Ishikawa (cell line): ENCODE results near the gene TM7SF2.

Experiments used
- CEBPB ChIP-seq: IDR thresholded peaks from 2 replicates; pipeline ENCODE4 v1.6.1; 2012
- CREB1 ChIP-seq: IDR thresholded peaks from 2 replicates; pipeline ENCODE4 v1.6.1; 2012; ENCODE audit warnings: low read depth
- EP300 ChIP-seq: IDR thresholded peaks from 2 replicates; pipeline ENCODE4 v1.6.1; 2012; ENCODE audit warnings: borderline replicate concordance
- FOXM1 ChIP-seq: IDR thresholded peaks from 2 replicates; pipeline ENCODE4 v1.6.1; 2012; ENCODE audit warnings: low read depth, borderline replicate concordance
- NFIC ChIP-seq: IDR thresholded peaks from 2 replicates; pipeline ENCODE4 v1.6.1; 2012
- TAF1 ChIP-seq: IDR thresholded peaks from 2 replicates; pipeline ENCODE4 v1.6.1; 2012; ENCODE audit warnings: low read depth, mild to moderate bottlenecking
- TCF12 ChIP-seq: IDR thresholded peaks from 2 replicates; pipeline ENCODE4 v1.6.1; 2012; ENCODE audit warnings: low read depth
- TEAD4 ChIP-seq: IDR thresholded peaks from 2 replicates; pipeline ENCODE4 v1.6.1; 2012
- ZBTB7A ChIP-seq: IDR thresholded peaks from 2 replicates; pipeline ENCODE4 v1.6.1; 2012; ENCODE audit warnings: low read depth
- TF ChIP-seq, protein P1 (sequence below): IDR thresholded peaks from 2 replicates; pipeline ENCODE4 v1.6.1; 2012
- TF ChIP-seq, protein P2 (sequence below): IDR thresholded peaks from 2 replicates; pipeline ENCODE4 v1.6.1; 2012; ENCODE audit warnings: low read depth, mild to moderate bottlenecking
- TF ChIP-seq, protein P3 (sequence below): IDR thresholded peaks from 2 replicates; pipeline ENCODE4 v1.6.1; 2012

DNA sequence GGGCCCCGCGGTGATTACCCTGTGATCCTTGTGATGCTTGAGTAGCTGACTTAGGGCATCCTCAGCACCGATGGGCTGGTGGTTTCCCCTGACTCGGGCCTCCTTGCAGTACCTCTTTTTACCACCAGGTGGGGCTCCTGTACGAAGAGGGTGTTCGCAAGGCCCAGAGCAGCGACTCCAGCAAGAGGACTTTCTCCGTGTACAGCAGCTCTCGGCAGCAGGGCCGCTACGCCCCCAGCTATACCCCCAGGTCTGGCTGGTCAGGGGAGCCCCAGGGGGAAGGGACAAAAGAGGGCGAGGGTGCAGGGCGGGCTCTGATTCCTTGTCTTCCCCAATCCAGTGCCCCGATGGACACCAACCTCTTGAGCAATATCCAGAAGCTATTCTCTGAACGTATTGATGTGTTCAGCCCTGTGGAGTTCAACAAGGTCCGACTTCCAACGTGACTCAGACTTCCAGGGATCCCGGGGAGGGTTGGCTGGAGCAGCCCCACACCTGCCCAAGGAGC lies 1.3 kb upstream of the TM7SF2 start:
- TF ChIP-seq TAF1 (no peak), CREB1 (no peak), EP300 (no peak), ZBTB7A (no peak), TEAD4 (no peak), NFIC (no peak), TCF12 (no peak), CEBPB (no peak), FOXM1 (no peak)
- TF ChIP-seq, protein P1, sequence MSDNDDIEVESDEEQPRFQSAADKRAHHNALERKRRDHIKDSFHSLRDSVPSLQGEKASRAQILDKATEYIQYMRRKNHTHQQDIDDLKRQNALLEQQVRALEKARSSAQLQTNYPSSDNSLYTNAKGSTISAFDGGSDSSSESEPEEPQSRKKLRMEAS, result no peak
- TF ChIP-seq, protein P2, sequence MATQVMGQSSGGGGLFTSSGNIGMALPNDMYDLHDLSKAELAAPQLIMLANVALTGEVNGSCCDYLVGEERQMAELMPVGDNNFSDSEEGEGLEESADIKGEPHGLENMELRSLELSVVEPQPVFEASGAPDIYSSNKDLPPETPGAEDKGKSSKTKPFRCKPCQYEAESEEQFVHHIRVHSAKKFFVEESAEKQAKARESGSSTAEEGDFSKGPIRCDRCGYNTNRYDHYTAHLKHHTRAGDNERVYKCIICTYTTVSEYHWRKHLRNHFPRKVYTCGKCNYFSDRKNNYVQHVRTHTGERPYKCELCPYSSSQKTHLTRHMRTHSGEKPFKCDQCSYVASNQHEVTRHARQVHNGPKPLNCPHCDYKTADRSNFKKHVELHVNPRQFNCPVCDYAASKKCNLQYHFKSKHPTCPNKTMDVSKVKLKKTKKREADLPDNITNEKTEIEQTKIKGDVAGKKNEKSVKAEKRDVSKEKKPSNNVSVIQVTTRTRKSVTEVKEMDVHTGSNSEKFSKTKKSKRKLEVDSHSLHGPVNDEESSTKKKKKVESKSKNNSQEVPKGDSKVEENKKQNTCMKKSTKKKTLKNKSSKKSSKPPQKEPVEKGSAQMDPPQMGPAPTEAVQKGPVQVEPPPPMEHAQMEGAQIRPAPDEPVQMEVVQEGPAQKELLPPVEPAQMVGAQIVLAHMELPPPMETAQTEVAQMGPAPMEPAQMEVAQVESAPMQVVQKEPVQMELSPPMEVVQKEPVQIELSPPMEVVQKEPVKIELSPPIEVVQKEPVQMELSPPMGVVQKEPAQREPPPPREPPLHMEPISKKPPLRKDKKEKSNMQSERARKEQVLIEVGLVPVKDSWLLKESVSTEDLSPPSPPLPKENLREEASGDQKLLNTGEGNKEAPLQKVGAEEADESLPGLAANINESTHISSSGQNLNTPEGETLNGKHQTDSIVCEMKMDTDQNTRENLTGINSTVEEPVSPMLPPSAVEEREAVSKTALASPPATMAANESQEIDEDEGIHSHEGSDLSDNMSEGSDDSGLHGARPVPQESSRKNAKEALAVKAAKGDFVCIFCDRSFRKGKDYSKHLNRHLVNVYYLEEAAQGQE, result no peak
- TF ChIP-seq, protein P3, sequence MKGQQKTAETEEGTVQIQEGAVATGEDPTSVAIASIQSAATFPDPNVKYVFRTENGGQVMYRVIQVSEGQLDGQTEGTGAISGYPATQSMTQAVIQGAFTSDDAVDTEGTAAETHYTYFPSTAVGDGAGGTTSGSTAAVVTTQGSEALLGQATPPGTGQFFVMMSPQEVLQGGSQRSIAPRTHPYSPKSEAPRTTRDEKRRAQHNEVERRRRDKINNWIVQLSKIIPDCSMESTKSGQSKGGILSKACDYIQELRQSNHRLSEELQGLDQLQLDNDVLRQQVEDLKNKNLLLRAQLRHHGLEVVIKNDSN, result no peak
